Body of pancreas (tissue), 4 donors: ENCODE measurements around the gene ENG. TPM values are rescaled to one million over a fixed set of nuclear protein-coding genes. Genes with fewer than 3 reads are reported as not detected.
A peak's percentile ranks its signal among the peaks of the same experiment; 100 is the strongest.

Experiments used
- ATAC-seq: fragments of 150-250 bp; one replicate; pipeline ENCODE4 v1.9.1; 2016
- DNase-seq, 4 donors: peaks; one replicate each; pipeline ENCODE4 v3.0.0-alpha.2; 2019
- H3K27ac ChIP-seq, 4 donors: fragments of 200-600 bp; sonication (generic); 1 replicate in 3 of 4; 2 replicates in 1 of 4; pipeline versions ENCODE4 v1.5.1 to v1.6.1; 2016 to 2019; ENCODE audit warnings: mild to moderate bottlenecking in 1 of 4, mixed read lengths in 1 of 4, moderate library complexity in 1 of 4
- H3K27me3 ChIP-seq, 2 donors: fragments of 200-600 bp; sonication (generic); one replicate each; pipeline ENCODE4 v1.6.0; 2016; ENCODE audit warnings: mild to moderate bottlenecking in 1 of 2
- H3K36me3 ChIP-seq, 2 donors: fragments of 200-600 bp; sonication (generic); replicated peaks in 1 of 2; 2 replicates each; pipeline ENCODE4 v1.5.1; 2016; ENCODE audit warnings: low read depth in 2 of 2; ENCODE audit not compliant: insufficient read depth in 1 of 2
- H3K4me1 ChIP-seq: fragments of 200-600 bp; sonication (generic); one replicate; pipeline ENCODE4 v1.6.0; 2016
- H3K4me3 ChIP-seq, 2 donors: fragments of 200-600 bp; sonication (generic); 1 replicate in 1 of 2; 2 replicates in 1 of 2; pipeline ENCODE4 v1.5.1; 2016 to 2019
- H3K9me3 ChIP-seq, 3 donors: fragments of 200-600 bp; sonication (generic); 1 replicate in 2 of 3; 2 replicates in 1 of 3; pipeline ENCODE4 v1.5.1; 2016
- POLR2A ChIP-seq, 3 donors: fragments of 450-650 bp; IDR thresholded peaks; one replicate each; pipeline ENCODE4 v1.6.1; 2016; ENCODE audit warnings: antibody characterized with exemption in 3 of 3, mild to moderate bottlenecking in 2 of 3
- WGBS, 2 donors: methylation state at CpG; one replicate each; pipeline ENCODE4 v1.1.5; 2017; 5-methylcytosine and 5-hydroxymethylcytosine counted together
- intact Hi-C: fragments of 100-400 bp; cut with DNase I; formaldehyde crosslinking; loops from one replicate; pipeline ENCODE4 v1.15.1; 2023
- total RNA-seq, 2 donors: library from RNA; depleted of rRNA; stranded (reverse); fragments of >200 nt; gene quantifications; one replicate each; pipeline ENCODE4 v1.1.0, GENCODE V29; 2016
- TF ChIP-seq, protein P1 (sequence below), 7 experiments: fragments of 450-650 bp in 4 of 7; fragments of 200-600 bp in 3 of 7; sonication (generic) in 3 of 7; IDR thresholded peaks; one replicate each; pipeline ENCODE4 v1.5.1; 2016 to 2019; ENCODE audit warnings: antibody characterized with exemption in 7 of 7

Gene ENG
- total RNA-seq, 2 donors from 2014 or later = 20.2 to 26.7 TPM

DNA sequence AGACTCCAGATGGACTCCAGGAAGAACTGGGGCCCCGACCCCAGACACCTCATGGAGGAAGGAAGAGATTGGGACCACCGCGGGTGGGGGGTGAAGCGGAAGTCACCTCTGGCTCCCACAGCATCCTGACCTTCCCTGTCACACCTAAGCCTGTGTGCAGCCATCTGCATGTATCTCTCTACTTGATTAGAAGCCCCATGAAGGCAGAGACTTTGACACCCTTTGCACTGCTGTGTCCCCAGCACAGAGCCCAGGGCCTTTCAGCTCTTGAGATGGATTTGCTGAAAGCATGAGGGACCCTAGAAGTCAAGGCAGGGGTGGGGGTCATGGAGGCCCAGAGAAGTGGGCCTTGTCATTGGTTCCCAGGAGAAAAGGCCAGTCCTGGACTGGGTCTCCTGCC lies 2.8 kb upstream of the ENG start:
- H3K9me3 ChIP-seq = no peaks in the 10 kb centered on the region
- H3K27me3 ChIP-seq = no peaks in the 10 kb centered on the region
- ATAC-seq (no peak), DNase-seq (no peak)
- peak overlapping the region in 1 of 4 donors; percentile 67 for H3K27ac ChIP-seq
- no peak for TF ChIP-seq POLR2A (IDR thresholded peaks at IDR 0.05)
- TF ChIP-seq, protein P1, sequence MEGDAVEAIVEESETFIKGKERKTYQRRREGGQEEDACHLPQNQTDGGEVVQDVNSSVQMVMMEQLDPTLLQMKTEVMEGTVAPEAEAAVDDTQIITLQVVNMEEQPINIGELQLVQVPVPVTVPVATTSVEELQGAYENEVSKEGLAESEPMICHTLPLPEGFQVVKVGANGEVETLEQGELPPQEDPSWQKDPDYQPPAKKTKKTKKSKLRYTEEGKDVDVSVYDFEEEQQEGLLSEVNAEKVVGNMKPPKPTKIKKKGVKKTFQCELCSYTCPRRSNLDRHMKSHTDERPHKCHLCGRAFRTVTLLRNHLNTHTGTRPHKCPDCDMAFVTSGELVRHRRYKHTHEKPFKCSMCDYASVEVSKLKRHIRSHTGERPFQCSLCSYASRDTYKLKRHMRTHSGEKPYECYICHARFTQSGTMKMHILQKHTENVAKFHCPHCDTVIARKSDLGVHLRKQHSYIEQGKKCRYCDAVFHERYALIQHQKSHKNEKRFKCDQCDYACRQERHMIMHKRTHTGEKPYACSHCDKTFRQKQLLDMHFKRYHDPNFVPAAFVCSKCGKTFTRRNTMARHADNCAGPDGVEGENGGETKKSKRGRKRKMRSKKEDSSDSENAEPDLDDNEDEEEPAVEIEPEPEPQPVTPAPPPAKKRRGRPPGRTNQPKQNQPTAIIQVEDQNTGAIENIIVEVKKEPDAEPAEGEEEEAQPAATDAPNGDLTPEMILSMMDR (IDR thresholded peaks at IDR 0.05) = no peak
- intact Hi-C loops = no loop called here
- peaks cover 22% of the 10 kb centered on the region for H3K4me1 ChIP-seq
- WGBS, 2 donors = 58 to 85% methylated on average over 3 to 4 of the region's 4 CpGs
- H3K4me3 ChIP-seq = no peak overlapping the region
- H3K36me3 ChIP-seq = no peaks in the 10 kb centered on the region

DNA sequence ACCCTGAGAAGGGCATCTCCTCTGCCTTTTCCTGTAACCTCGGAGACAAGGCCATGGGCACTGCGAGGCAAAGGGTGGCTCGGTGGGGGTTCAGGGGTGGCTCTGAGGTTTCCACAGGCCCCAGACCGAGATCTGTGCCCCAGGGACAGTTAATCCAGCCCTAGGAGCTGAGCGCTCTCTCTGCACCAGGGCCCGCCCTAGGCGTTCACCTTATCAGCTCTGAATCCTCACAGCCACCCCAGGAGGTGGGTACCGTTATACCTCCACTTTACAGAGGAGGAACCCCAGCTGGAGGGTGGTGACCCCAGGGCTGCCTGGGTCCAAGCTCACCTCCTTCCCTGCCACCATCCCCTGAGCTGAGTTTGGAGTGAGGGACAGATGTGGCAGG lies 2.3 kb upstream of the ENG start:
- peaks cover 21% of the 10 kb centered on the region for H3K4me1 ChIP-seq
- TF ChIP-seq, protein P1 (IDR thresholded peaks at IDR 0.05) = no peak
- TF ChIP-seq POLR2A (IDR thresholded peaks at IDR 0.05) = no peak
- no peak overlapping the region for H3K4me3 ChIP-seq
- H3K36me3 ChIP-seq = no peaks in the 10 kb centered on the region
- intact Hi-C loops = no loop called here
- no peaks in the 10 kb centered on the region for H3K27me3 ChIP-seq
- DNase-seq (no peak), ATAC-seq (no peak)
- 78 to 85% methylated on average over 3 to 8 of the region's 8 CpGs for WGBS, 2 donors
- no peak overlapping the region for H3K27ac ChIP-seq
- H3K9me3 ChIP-seq = no peaks in the 10 kb centered on the region

DNA sequence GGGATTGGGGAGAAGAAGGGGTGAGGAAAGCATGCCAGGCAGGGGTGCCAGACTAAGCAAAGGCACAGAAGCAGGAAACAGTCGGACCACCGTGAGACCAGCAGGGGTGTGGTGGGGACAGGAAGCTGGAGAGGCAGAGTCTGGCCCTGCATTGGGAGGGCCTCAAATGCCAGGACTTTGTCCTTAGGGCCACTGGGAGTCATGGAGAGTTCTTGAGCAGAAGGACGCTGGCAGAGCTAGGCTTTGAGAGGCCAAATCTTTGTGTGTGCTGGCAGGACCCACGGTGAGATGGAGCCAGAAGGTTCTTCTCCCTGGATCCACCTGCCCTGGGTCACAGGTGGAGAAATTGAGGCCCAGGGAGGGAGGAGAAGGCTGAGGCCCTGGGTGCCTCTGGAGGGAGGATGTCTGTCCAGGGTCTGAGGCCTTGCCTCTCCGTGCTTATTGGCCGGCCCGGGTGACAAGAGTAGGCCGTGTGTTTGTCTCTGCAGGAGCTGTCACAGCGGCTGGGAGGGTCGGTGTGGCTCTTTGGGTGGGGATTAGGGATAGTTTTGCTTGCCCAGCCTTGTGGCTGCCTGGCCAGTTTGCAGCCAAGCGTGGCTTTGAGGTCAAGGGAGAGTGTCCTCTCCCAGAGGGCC lies 1.8 kb upstream of the ENG start:
- H3K4me3 ChIP-seq = no peak overlapping the region
- H3K27ac ChIP-seq = no peak overlapping the region
- H3K27me3 ChIP-seq = no peaks in the 10 kb centered on the region
- H3K4me1 ChIP-seq = peaks cover 21% of the 10 kb centered on the region
- DNase-seq (no peak), ATAC-seq (no peak)
- H3K36me3 ChIP-seq = no peaks in the 10 kb centered on the region
- no peak for TF ChIP-seq POLR2A (IDR thresholded peaks at IDR 0.05)
- TF ChIP-seq, protein P1 (IDR thresholded peaks at IDR 0.05) = no peak
- H3K9me3 ChIP-seq = no peaks in the 10 kb centered on the region
- intact Hi-C loops = no loop called here
- WGBS, 2 donors = 54 to 60% methylated on average over 6 to 8 of the region's 11 CpGs

DNA sequence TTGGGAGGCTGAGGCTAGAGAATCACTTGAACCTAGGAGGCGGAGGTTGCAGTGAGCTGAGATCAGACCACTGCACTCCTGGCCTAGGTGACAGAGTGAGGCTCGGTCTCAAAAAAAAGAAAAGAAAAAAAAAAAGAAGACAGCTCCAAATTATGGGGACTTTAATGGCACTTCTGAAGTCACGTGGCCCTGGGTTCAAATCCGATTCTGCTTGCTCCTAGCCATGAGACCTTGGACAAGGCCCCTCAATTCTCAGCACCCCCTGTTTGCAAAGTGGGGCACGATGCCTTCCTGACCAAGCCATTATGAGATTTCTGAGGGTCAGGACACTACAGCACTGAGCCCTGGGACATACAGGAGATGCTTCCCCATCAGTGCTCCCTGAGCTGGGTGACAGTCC lies 1.1 kb upstream of the ENG start:
- intact Hi-C loops = no loop called here
- 89 to 96% methylated on average over 5 of the region's 5 CpGs for WGBS, 2 donors
- Histone ChIP-seq H3K9me3 (no peaks in the 10 kb centered on the region), H3K27me3 (no peaks in the 10 kb centered on the region), H3K36me3 (no peaks in the 10 kb centered on the region), H3K4me3 (no peak overlapping the region), H3K4me1 (peaks cover 21% of the 10 kb centered on the region), H3K27ac (no peak overlapping the region)
- ATAC-seq (no peak), DNase-seq (no peak)
- TF ChIP-seq POLR2A (IDR thresholded peaks at IDR 0.05) = no peak
- TF ChIP-seq, protein P1 (IDR thresholded peaks at IDR 0.05) = no peak

DNA sequence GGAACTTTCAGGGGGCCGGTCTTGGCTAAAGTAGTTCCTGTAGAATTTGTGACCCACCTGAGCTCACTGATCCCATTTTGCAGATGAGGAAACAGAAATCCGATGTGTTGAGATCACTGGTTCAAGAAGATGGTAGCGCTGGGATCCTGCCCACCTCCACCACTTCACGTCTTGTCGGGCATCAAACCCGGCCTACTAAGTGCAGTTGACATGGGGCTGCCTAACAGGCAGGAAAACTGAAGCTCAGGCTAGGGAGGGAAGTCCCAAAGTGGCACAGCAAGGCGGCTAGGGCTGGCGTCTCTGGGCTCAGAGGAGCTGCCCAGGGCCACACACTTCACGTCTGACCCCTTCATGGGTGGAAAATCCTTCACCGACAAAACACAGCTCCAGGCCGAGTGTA lies 502 bp upstream of the ENG start:
- H3K9me3 ChIP-seq = no peaks in the 10 kb centered on the region
- intact Hi-C loops = no loop called here
- H3K36me3 ChIP-seq = no peaks in the 10 kb centered on the region
- peak overlapping the region in 3 of 4 donors; percentile 30 to 79 (median 72) for H3K27ac ChIP-seq
- no peak overlapping the region for H3K4me3 ChIP-seq
- H3K27me3 ChIP-seq = no peaks in the 10 kb centered on the region
- 61 to 75% methylated on average over 10 to 11 of the region's 11 CpGs for WGBS, 2 donors
- ATAC-seq (no peak), DNase-seq (no peak)
- no peak for TF ChIP-seq POLR2A (IDR thresholded peaks at IDR 0.05)
- TF ChIP-seq, protein P1 (IDR thresholded peaks at IDR 0.05) = no peak
- H3K4me1 ChIP-seq = peaks cover 21% of the 10 kb centered on the region
